Measurements from ENCODE around the gene SIGLEC5.
"Not testable (repeated sequence)": the region's sequence is repeated elsewhere in the genome, so short reads cannot be mapped to it uniquely, and the experiment has no call there.

Gene SIGLEC5, protein sequence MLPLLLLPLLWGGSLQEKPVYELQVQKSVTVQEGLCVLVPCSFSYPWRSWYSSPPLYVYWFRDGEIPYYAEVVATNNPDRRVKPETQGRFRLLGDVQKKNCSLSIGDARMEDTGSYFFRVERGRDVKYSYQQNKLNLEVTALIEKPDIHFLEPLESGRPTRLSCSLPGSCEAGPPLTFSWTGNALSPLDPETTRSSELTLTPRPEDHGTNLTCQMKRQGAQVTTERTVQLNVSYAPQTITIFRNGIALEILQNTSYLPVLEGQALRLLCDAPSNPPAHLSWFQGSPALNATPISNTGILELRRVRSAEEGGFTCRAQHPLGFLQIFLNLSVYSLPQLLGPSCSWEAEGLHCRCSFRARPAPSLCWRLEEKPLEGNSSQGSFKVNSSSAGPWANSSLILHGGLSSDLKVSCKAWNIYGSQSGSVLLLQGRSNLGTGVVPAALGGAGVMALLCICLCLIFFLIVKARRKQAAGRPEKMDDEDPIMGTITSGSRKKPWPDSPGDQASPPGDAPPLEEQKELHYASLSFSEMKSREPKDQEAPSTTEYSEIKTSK

DNA sequence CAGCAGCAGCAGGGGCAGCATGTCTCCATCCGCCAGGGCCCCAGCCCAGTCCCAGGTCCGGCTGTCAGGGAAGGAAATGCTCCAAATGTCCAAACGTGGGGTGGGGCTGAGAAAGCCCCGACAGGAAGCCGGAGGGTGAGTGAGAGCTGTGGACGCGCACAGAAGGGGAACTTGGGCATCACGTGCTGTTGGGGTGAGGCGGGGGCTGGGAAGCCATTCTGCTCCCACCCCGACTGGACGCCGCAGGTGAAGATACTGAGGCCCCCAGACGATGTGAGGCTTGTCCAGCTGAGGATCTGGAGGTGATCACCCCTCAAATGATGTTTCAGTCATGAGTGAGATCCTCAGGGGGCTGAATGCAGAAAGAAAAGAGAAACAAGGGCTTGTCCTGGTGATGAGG, at the start of gene SIGLEC5:
Gene SIGLEC5 (minus strand): TSS at position 87 of the 400 bp plus-strand sequence. CDS start 66 bp downstream, at position 21.
- H3K4me1 Mint-ChIP-seq (ENCODE audit: low read depth); H3K36me3 Mint-ChIP-seq; H3K27me3 Mint-ChIP-seq; H3K4me3 Mint-ChIP-seq; H3K9me3 Mint-ChIP-seq (ENCODE audit: low read depth); H3K27ac Mint-ChIP-seq: not testable (repeated sequence)

DNA sequence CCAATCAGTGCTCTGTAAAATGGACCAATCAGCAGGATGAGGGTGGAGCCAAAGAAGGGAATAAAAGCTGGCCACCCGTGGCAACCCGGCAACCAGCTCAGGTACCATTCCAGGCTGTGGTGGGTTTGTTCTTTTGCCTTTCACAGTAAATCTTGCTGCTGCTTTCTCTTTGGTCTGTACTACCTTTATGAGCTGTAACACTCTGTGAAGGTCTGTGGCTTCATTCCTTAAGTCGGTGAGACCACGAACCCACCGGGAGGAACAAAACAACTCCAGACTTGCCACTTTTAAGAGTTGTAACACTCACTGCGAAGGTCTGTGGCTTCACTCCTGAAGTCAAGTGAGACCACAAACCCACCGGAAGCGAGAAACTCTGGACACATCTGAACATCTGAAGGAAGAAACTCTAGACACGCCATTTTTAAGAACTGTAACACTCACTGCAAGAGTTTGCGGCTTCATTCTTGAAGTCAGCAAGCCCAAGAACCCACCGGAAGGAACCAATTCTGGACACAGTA, 46.4 kb upstream of the SIGLEC5 start:
- H3K4me1 Mint-ChIP-seq (ENCODE audit: low read depth), result peaks cover 26% of the 10 kb centered on the region
- peak overlapping the region; percentile 51 for H3K27ac Mint-ChIP-seq
- peaks cover 2% of the 10 kb centered on the region for H3K27me3 Mint-ChIP-seq
- H3K9me3 Mint-ChIP-seq (ENCODE audit: low read depth), result no peaks in the 10 kb centered on the region
- peak overlapping the region; percentile 49 for H3K4me3 Mint-ChIP-seq
- H3K36me3 Mint-ChIP-seq, result peaks cover 2% of the 10 kb centered on the region

DNA sequence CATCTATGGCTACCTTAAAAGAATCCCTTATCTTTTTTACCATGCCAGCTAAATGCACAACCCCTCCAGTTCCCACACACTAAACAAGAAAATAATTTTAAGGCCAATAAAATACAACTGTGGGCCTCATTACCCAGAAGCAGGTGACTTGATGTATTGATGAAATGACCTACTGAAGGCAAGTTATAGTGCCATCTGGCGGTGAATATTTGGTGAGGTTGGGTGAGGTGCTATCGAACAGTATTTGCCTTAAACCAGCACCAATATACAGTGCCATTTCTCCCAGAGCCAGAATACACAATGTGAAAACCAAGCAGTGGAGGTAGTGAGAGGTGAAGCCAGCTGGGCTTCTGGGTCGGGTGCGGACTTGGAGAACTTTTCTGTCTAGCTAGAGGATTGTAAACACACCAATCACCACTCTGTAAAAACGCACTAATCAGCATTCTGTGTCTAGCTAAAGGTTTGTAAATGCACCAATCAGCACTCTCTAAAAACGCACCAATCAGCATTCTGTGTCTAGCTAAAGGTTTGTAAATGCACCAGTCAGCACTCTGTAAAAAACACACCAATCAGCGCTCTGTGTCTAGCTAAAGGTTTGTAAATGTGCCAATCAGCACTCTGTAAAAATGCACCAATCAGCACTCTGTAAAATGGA, 45.8 kb upstream of the SIGLEC5 start:
- peak overlapping the region; percentile 49 for H3K4me3 Mint-ChIP-seq
- not testable (repeated sequence) for H3K36me3 Mint-ChIP-seq; H3K27me3 Mint-ChIP-seq; H3K9me3 Mint-ChIP-seq (ENCODE audit: low read depth)
- H3K27ac Mint-ChIP-seq, result peak overlapping the region; percentile 51
- H3K4me1 Mint-ChIP-seq (ENCODE audit: low read depth), result peaks cover 26% of the 10 kb centered on the region

DNA sequence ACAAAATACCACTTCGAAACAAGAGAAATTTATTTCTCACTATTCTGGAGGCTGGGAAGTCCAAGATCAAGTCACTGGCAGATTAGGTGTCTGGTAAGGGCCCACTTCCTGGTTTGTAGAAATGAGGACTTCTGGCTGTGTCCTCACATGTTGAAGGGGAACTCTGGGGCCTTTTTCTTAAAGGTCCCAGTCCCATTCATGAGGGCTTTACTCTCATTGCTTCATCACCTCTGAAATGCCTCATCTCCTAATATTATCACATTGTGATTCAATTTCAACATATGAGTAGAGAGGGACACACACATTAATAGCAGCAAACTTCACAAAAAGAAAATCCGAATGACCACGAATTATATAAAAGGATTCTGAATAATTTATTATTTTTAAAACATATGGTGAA, 38.0 kb upstream of the SIGLEC5 start:
- Mint-ChIP-seq H3K36me3 (peaks cover 7% of the 10 kb centered on the region), H3K27ac (no peak overlapping the region), H3K9me3 (ENCODE audit: low read depth) (no peaks in the 10 kb centered on the region), H3K4me1 (ENCODE audit: low read depth) (no peaks in the 10 kb centered on the region), H3K4me3 (no peak overlapping the region), H3K27me3 (peaks cover 22% of the 10 kb centered on the region)

DNA sequence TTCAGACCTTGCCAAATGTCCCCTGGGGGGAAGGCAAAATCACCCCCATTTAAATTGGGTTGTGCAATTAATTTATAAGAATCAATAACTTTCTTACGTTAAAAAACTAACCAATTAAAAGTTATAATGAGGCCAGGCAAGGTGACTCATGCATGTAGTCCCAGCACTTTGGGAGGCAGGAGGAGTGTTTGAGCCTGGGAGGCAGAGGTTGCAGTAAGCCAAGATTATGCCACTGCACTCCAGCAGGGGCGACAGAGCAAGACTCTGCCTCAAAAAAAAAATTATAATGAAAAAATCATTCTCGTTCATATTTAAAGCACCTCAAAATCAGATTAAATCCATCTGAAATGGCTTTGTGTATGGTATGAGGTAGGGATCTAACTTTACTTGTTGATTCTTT, 34.8 kb upstream of the SIGLEC5 start:
- H3K9me3 Mint-ChIP-seq (ENCODE audit: low read depth), result no peaks in the 10 kb centered on the region
- H3K36me3 Mint-ChIP-seq, result peaks cover 7% of the 10 kb centered on the region
- peaks cover 31% of the 10 kb centered on the region for H3K27me3 Mint-ChIP-seq
- no peak overlapping the region for H3K27ac Mint-ChIP-seq
- no peak overlapping the region for H3K4me3 Mint-ChIP-seq
- H3K4me1 Mint-ChIP-seq (ENCODE audit: low read depth), result no peaks in the 10 kb centered on the region

DNA sequence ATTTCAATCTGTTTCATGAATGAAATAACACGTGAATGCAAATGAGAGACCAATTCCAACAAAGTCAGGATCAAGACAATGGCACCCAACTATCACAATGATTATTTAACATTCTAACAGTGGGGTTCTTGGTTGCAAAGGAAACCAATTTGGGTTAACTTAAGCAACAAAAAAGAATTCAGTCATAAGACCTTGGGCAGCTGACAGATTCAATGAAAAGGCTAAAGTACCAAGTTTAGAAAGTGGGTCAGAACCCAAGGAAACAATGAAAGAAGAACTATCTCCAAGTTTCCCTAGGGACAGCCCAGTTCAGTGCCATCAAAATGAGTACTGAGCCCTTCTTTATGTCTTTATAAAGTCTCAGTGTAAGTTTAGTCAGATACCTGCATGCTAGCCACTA, 33.9 kb upstream of the SIGLEC5 start:
- Mint-ChIP-seq H3K4me3 (no peak overlapping the region), H3K27me3 (peaks cover 32% of the 10 kb centered on the region)

DNA sequence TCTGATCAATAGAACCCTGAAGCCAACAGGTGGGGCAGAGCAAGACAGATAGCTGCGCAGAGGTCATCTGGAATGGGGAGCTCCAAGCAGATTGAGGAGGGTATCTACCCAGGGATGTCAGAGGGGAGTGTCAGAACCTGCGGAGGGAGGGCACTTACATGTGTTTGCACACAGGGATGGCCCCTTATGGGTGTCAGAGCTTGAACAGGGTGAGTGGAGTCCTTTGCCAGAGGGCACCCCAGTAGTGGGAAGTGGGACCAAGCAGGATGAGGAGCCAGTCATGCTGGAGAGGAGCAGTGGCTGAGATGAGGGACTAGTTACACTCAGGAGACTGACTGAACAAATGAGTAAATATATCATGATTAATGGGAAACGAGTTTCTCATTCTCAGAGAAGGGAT, 33.4 kb upstream of the SIGLEC5 start:
- no peaks in the 10 kb centered on the region for H3K4me1 Mint-ChIP-seq (ENCODE audit: low read depth)
- H3K4me3 Mint-ChIP-seq, result no peak overlapping the region
- peaks cover 7% of the 10 kb centered on the region for H3K36me3 Mint-ChIP-seq
- H3K27me3 Mint-ChIP-seq, result peaks cover 32% of the 10 kb centered on the region
- H3K9me3 Mint-ChIP-seq (ENCODE audit: low read depth), result no peaks in the 10 kb centered on the region
- no peak overlapping the region for H3K27ac Mint-ChIP-seq

More for the DNA sequence above, 33.9 kb upstream of the SIGLEC5 start:
- H3K4me1 Mint-ChIP-seq (ENCODE audit: low read depth), result no peaks in the 10 kb centered on the region
- H3K36me3 Mint-ChIP-seq, result peaks cover 7% of the 10 kb centered on the region
- no peaks in the 10 kb centered on the region for H3K9me3 Mint-ChIP-seq (ENCODE audit: low read depth)
- no peak overlapping the region for H3K27ac Mint-ChIP-seq

DNA sequence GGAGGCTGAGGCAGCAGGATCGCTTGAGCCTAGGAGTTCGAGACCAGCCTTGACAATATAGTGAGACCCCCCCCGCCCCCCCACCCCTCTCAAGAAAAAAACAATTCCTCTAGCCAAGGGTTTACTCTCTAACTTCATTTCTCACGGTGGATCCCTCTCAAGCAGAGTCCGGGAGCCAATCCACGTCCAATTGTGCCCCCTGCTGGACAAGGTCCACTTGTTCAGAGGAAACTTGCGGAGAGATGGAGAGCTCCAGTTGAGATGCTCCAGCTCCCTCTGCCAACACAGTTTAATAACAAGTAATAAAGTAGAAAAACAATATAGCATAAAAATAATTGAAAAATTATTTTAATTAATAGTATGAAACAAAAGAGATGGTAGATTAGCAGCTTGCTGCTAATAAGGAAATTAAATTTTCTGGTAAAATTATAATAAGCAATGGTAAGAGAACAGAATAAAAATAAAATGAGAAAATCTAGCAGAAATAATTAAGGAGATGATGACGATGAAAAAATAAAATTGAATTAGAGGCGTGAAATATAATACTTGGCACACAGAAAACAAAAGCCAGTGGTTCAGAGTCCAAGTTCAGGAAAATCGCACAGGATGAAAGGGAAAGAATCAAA, 30.9 kb upstream of the SIGLEC5 start:
- Mint-ChIP-seq H3K4me1 (ENCODE audit: low read depth) (peaks cover 7% of the 10 kb centered on the region), H3K36me3 (peaks cover 2% of the 10 kb centered on the region)

DNA sequence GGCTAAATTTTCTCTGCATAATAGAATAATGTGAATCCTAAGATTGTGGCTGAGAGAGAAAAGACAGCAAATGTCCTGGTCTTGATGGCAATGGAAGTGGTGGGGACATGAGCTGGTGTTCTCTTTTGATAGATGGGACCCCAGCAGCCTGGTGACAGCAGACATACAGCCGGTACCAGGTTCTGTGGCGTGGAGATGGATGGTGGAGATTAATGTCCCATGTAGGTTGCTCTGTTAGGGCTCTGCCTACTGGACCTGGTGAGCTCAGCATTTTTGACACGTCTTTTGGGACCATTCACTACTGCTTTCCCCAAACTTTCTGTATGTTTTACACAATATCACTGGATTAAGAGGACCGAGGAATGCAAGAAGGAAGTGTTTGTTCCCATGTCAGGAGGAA, 24.6 kb upstream of the SIGLEC5 start:
- Mint-ChIP-seq H3K27ac (no peak overlapping the region), H3K4me1 (ENCODE audit: low read depth) (peaks cover 7% of the 10 kb centered on the region)

More for the DNA sequence above, 30.9 kb upstream of the SIGLEC5 start:
- Mint-ChIP-seq H3K9me3 (ENCODE audit: low read depth) (no peaks in the 10 kb centered on the region), H3K27me3 (peaks cover 29% of the 10 kb centered on the region), H3K4me3 (no peak overlapping the region), H3K27ac (no peak overlapping the region)

DNA sequence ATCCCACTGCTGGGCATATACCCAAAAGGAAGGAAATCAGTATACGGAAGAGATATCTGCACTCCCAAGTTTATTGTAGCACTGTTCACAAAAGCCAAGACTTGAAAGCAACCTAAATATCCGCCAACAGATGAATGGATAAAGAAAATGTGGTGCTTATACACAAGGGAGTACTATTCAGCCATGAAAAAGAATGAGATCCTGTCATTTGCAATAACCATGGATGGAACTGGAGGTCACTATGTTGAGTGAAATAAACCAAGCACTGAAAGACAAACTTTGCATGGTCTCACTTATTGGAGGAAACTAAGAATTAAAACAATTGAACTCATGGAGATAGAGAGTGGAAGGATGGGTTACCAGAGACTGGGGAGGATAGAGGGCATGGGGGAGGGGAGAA, 23.0 kb upstream of the SIGLEC5 start:
- Mint-ChIP-seq H3K4me1 (ENCODE audit: low read depth) (peaks cover 7% of the 10 kb centered on the region), H3K36me3 (no peaks in the 10 kb centered on the region), H3K27me3 (peaks cover 19% of the 10 kb centered on the region), H3K9me3 (ENCODE audit: low read depth) (no peaks in the 10 kb centered on the region), H3K27ac (no peak overlapping the region), H3K4me3 (no peak overlapping the region)

More for the DNA sequence above, 24.6 kb upstream of the SIGLEC5 start:
- Mint-ChIP-seq H3K36me3 (no peaks in the 10 kb centered on the region), H3K27me3 (peaks cover 21% of the 10 kb centered on the region), H3K9me3 (ENCODE audit: low read depth) (no peaks in the 10 kb centered on the region), H3K4me3 (no peak overlapping the region)

DNA sequence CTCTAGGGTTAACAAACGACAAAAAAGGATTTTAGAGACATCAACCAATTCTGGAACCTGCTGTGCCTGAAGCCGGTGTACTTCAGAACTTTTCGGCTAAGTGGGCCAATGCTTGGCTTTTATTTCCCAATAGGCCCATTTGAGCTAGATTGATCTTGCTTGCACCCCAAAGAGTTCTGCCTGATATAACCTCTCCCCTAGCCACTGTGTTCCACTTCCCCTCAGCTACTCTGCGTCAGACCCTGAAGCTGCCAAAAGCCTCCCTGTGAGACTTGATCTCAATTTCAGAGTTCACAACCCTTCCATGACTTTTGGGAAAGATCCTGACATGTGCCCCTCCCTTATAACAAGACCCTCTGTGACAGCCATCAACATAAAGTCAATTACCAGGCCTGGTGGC, 22.1 kb upstream of the SIGLEC5 start:
- H3K27ac Mint-ChIP-seq, result no peak overlapping the region
- H3K4me1 Mint-ChIP-seq (ENCODE audit: low read depth), result peaks cover 7% of the 10 kb centered on the region

DNA sequence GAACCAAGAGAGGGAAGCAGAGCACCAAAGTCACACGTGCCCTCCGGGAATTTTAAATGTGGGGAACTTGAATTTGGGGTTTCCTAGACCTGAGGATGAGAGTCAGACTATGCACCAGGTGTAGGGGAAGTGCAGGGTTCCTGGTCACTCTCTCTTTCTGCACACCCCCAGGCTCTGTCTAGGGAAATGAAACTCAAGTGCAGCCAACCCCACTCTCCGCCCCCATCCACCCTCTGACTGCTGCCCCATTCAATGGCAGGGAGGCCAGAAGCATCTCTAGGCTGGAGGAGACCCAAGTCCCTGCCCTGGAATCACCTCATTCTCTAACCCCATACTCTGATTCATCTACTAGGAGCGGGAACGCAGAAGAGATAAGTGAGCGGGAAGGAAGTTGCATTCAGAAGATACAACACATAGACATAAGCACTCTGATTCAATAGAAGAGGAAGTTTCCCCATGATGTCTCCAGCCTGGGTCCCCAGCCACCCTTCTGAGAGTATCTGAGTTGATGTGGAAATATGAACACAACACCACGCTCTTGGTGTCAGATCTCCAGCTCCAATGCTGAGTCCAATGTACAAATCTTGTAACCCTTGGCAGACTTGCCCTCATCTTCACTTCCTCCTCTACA, 21.1 kb upstream of the SIGLEC5 start:
- Mint-ChIP-seq H3K27me3 (peaks cover 14% of the 10 kb centered on the region), H3K36me3 (no peaks in the 10 kb centered on the region), H3K4me1 (ENCODE audit: low read depth) (no peaks in the 10 kb centered on the region), H3K9me3 (ENCODE audit: low read depth) (no peaks in the 10 kb centered on the region), H3K4me3 (no peak overlapping the region), H3K27ac (no peak overlapping the region)

More for the DNA sequence above, 22.1 kb upstream of the SIGLEC5 start:
- Mint-ChIP-seq H3K4me3 (no peak overlapping the region), H3K9me3 (ENCODE audit: low read depth) (no peaks in the 10 kb centered on the region), H3K27me3 (peaks cover 19% of the 10 kb centered on the region), H3K36me3 (no peaks in the 10 kb centered on the region)

DNA sequence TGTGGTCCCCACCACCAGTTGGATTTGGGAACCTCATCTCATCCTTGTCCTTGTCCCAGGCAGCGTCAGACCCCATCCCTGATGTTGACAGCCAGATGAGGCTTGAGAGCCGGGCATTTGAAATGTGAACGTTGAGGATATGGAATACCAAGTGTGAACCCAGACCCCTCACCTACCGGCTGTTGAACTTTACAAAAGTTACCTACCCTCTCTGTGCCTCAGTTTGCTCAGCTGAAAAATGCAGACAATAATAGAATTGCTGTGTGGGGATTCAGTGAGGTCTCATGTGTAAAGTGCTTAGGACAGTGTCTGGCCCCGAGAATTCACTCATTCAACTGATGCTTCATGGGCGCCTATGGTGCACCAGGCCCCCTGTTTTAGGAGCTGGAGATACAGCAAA, 17.1 kb upstream of the SIGLEC5 start:
- H3K4me3 Mint-ChIP-seq, result no peak overlapping the region
- H3K4me1 Mint-ChIP-seq (ENCODE audit: low read depth), result no peaks in the 10 kb centered on the region
- H3K27me3 Mint-ChIP-seq, result peaks cover 22% of the 10 kb centered on the region

DNA sequence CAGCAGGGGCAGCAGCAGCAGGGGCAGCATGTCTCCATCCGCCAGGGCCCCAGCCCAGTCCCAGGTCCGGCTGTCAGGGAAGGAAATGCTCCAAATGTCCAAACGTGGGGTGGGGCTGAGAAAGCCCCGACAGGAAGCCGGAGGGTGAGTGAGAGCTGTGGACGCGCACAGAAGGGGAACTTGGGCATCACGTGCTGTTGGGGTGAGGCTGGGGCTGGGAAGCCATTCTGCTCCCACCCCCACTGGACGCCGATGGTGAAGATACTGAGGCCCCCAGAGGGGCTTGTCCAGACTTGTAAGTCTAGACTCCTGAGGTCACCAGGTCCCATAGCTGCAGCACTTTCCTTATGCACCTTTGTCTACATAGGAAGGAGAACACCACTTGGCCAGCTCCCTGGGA, 16.5 kb upstream of the SIGLEC5 start, which contains the start of gene SIGLEC14:
Gene SIGLEC14 (minus strand): TSS at position 96 of the 400 bp plus-strand sequence. CDS start 66 bp downstream, at position 30.
- H3K4me1 Mint-ChIP-seq (ENCODE audit: low read depth), result not testable (repeated sequence)

More for the DNA sequence above, 17.1 kb upstream of the SIGLEC5 start:
- Mint-ChIP-seq H3K36me3 (no peaks in the 10 kb centered on the region), H3K9me3 (ENCODE audit: low read depth) (no peaks in the 10 kb centered on the region), H3K27ac (no peak overlapping the region)

More for the DNA sequence above, 16.5 kb upstream of the SIGLEC5 start, which contains the start of gene SIGLEC14:
- H3K36me3 Mint-ChIP-seq; H3K9me3 Mint-ChIP-seq (ENCODE audit: low read depth); H3K4me3 Mint-ChIP-seq; H3K27ac Mint-ChIP-seq: not testable (repeated sequence)
- H3K27me3 Mint-ChIP-seq, result peaks cover 25% of the 10 kb centered on the region
